ENCODE data around the gene CBFA2T3.

Gene CBFA2T3

DNA sequence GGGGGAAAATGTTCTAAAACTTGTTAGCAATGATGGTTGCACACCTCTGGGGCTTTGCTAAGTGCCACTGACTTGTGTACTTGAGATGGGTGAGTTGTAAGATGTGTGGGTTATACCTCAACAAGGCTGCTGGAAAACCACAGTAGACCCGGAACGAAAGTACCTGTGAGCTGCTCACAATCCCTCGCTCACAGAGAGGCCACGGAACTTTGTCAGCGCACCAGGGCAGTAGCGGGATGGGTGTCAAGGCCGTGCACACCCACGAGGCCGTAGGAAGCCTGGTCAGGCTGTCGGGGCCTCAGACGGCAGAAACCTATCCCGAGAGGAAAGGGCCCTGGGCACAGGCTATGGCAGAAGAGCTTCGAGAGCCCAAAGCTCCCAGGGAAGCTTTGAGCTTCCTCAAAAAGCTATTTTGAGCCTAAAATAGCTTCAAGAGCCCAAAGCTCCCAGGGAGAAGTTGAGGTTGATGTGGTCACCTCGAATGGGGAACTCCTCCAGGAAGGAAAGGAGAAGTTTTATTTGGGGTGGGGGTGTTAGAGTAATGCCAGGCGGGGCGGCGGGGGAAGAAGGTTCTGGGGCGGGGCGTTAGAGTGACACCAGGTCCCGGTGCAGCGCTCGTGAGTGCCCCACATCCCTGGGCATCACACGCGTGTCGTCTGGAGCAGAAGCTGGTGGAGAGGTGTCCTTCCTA lies 19.0 kb downstream of the CBFA2T3 start:
- DNase-seq: no peak

DNA sequence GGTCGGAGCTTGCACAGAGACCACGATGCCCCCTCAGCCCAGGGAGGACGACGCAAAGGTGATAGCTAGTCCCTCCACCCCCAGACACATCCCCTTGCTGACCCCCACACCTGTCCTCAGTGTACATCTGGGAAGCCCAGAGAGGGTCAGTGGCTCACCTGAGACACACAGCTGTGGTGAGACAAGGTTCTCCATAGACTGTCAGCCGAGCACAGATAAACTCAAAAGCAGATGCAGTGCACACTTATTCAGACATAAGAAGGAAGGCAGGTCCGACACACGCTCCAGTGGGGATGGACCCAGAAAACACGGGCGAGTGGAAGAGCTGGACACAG lies 19.6 kb downstream of the CBFA2T3 start:
- no peak for DNase-seq

DNA sequence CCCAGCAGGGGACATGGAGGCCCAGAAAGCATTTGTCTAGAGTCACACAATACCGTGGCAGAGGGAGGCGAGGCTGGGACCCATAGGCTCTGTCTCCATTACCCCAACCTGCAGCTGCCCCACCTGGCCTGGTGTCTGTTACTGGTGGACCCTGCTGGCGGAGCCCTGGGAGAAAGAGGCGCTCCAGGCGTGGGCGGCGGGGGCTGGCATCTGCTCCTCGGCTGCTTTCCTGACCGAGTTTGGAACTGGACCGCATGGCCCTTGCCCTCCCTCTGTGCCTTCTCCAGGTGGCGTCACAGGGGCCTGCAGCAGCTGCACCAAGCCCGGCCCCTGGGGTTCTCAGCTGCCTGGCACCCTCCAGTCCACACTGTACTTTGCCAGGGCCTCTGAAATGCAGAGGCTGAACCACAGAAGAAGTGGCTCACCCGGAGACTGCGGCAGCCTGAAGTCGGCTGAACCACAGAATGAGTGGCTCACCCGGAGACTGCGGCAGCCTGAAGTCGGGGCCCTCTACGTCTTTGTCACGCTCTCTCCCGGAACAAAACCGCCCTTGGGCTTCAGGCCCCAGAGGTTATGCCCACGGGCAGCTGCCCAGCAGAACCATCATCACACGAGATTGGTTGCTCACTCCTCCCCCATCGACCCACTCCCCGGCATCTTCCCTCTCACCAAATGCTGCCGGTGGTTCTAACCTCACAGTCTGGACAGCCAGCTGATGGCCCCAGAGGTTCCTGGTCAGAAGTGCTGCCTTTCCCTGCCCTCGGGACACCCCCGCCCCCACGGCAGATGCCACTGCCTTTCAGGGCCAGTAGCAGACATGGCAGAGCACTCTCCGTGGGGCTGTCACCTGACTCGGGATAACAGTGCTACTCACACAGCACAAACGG lies 20.2 kb downstream of the CBFA2T3 start:
- no peak for DNase-seq

DNA sequence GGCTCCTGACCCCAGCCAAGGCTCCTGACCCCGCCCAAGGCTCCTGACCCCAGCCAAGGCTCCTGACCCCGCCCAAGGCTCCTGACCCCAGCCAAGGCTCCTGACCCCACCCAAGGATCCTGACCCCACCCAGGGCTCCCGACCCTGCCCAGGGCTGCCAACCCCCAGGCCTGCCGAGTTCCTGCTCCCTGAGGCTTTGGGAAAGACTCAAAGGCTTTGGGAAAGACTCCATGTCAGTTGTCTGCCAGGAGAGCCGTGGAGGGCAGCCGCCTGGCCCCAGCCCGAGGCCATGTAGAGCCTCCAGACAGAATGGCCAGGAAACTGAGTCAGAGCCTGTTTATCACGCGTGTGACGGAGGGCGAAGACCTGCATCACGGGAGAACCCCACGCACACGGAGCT lies 21.1 kb downstream of the CBFA2T3 start:
- DNase-seq: no peak

DNA sequence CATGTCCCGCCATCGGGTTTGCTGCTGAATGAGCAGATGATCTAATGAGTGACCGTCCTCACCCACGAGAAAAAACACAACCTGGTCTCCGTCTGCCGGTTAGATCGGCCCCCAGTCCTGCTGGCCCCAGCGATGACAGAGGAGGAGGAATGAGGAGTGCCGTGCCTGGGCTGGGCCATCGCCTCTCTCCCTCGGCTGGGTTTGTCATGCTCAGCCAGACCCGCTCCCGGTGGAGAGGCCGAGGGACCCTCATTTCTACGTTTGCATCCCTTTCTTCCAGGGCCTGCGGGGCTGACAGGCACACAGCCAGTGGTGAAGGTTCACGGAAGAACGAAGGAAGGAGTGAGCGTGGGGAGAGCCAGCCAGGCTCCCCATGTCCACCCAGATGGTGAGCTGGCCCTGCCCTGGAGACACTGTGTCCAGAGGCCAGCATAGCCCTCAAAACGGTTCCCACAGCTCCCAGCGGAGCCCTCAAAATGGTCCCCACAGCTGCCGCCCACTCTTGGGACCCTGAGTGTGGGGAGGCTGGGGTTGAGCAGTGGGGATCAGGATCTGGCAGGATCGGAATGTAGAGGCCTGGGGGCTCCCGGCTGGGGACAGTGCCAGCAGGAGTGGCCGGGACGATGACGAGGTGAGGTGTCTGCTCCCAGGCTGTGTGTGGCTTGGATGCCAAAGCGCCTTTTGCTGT lies 23.9 kb downstream of the CBFA2T3 start:
- no peak for DNase-seq

- no peak for DNase-seq
These were observed 25.0 kb downstream of the CBFA2T3 start for GRCh38 chr16:88951989-88952388.

DNA sequence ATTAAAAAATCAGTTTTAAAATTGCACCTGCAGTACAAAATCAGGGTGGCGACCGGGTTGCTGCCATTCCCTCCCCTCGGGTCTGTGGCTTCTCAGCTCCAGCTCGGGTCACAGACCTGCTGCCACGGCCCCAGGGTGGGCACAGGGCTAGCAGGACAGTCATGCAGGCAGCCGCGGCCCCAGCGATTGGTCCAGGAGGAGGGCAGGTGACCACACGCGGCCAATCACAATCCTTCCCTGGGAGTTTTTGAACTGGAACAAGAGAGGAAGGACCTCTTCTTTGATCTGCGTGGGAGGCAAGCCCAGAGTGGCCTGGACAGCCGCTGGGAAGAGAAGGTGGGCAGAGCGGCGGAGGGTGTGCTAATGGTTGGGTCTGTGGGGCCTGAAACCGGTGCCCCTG lies 25.5 kb downstream of the CBFA2T3 start:
- no peak for DNase-seq

GRCh38 chr16:88948781-88949490 lies 28.1 kb downstream of the CBFA2T3 start:
- no peak for DNase-seq

DNA sequence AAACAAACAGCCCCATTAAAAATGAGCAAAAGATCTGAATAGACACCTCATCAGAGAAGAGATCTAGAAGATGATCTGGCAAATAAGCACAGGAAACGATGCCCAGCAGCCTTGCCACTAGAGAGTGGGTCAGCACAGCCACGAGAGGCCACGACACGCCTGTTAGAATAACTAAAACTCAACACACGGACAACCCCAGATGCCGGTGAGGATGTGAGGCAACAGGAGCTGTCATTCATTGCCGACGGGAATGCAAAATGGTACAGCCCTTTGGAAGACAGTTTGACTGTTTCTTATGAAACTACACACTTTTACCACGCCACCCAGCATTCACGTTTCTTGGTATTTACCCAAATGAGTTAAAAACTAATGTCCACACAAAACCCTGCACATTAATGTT lies 31.5 kb downstream of the CBFA2T3 start:
- no peak for DNase-seq

DNA sequence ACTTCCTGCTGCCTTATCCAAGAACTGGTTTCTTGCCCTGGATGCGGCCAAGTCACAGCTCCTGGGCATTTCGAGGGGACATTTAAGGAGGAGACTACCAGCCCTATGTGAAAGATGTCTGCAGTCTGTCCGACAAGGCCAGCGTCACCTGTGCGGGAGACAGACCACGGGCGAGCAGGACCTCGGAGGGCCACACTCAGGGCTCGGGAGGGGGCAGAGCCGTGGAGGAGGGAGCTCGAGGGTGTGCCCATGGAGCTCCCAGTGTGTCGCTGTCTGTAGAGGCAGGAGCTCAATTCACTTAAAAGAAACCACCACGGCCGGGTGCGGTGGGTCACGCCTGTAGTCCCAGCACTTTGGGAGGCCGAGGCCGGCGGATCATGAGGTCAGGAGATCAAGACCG lies 33.3 kb downstream of the CBFA2T3 start:
- no peak for DNase-seq

GRCh38 chr16:88943131-88943664 lies 33.8 kb downstream of the CBFA2T3 start:
- no peak for DNase-seq

GRCh38 chr16:88941913-88942909 lies 34.8 kb downstream of the CBFA2T3 start:
- DNase-seq: no peak

DNA sequence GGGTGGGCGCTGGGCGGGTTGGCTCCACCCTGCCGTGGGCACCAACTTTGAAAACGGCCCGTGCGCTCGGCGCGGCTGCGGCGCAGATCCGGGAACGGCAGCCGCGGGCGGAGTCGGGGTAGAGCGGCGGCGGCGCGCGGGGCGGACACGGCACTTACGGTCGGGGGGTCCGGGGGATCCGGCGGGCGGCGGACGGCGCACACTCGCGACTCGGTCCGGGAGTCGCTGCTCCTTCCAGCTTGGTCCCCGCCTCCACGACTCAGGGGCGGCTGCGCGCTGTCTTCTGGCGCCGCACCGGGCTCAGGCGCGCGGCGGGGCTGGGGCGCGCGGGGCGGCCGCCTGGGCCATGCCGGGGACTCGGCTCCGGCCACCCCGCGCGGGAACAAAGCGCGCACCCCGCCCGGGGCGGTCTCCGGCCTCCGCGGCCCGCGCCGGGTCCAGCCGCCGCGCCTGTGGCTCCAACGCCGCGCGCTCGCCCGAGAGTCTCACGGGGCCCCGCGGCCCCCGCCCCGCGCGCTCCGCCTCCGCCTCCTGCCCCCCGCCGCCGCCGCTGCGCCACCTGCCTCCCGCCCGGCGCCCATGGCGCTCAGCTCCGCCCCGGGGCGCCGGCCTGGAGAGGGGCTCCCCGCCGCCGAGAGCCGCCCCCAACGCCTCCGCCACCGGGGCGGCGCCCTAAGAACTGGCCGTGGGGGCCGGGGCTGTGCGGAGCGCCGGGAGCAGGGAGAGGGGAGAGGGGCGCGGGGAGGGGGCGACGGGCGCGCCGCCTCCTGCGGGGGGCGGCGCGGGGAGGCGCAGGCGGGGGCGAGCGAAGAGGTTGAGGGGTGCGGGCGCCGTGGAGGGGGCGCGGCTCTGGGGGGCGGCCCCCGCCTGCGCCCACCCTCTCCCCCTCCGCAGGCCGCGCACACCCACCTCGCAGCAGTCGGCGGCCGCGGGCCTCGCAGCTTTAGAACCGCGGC lies 35.9 kb downstream of the CBFA2T3 start:
- DNase-seq: no peak

GRCh38 chr16:88939972-88940861 lies 36.8 kb downstream of the CBFA2T3 start:
- no peak for DNase-seq

- no peak for DNase-seq
These were observed 37.6 kb downstream of the CBFA2T3 start for GRCh38 chr16:88939245-88939971.

DNA sequence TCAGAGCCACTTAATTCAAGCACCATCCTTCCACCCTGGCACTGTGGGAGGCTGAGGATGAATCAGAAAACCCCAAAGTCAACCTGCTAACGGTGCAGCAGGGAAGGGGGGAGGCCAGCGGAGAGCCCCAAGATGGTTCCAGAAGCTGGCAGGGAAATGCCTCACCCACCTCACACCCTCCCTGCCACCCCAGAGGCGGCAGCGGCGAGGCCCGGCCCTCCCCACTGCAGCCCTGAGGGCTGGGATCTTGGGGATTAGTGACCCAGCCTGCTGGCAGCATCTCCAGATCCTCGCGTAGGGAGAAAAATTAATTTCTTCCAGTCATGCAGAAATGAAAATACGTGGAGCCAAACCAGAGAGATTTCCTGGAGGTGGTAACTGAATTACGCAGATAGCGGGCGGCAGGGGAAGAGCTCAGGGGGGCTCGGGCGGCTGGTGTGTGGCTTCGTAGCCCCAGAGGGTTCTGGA lies 38.2 kb downstream of the CBFA2T3 start:
- DNase-seq: no peak

DNA sequence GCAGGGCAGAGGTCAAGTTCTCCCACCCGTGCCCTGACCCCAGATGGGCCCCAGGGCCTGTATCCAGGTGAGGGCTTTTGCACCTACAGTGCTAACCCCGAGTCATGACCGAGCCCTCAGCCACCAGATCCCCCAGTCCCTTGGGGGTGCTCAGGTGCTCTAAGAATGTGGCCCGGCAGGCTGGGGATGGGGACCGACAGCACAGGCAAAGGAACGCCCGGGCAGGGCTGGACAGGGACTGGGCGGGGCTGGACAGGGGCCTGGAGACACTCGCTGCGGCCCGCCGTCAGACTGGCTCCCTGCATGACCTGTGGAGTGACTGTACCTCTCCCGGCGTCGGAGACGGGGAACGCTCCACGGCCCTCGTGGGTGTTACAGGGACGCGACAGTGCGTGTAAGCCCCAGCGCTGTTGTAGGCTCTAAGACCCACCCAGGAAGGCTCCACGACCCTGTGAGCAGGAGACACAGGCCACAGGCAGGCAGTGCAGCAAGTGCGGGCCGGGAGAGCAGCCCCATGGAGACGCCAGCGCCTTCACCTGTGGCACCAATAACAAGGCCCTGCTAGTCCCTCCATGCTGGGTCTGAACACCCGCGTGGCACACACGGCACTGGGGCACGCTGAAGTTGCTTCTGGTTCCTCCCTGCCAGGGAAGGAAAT lies 38.8 kb downstream of the CBFA2T3 start:
- no peak for DNase-seq

- no peak for DNase-seq
These were observed 39.8 kb downstream of the CBFA2T3 start for GRCh38 chr16:88937206-88937621.

Data from T1000 (cell line).